GM19025 (cell line): ENCODE measurements around the gene DLGAP1.

Source experiments
- ATAC-seq: cut with Tn5 transposase; IDR thresholded peaks from one replicate; pipeline ENCODE4 v1.9.1; 2021; ENCODE audit warnings: mild to moderate bottlenecking, low read depth, moderate library complexity; ENCODE audit not compliant: unreplicated experiment

The DLGAP1 gene

DNA sequence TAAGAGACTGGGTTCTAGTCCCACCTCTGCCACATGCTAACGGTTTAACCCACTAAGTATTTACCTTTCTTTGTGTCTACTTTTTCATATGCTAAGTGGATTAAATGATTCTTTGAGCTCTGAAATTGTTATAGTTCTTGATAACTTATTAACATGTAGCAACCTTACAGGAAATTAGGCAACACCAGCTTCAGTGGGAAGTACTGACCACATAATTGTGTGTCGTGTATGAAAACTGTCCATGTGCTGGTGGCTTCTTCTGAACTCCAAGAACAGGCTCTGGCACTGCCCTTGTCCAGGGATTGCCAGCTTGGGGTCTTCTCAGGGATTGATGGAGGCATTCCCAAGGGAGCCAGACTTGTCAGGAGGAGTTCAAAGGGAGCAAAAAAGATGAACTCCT is 577.4 kb downstream of the DLGAP1 start:
- ATAC-seq: no peak

DNA sequence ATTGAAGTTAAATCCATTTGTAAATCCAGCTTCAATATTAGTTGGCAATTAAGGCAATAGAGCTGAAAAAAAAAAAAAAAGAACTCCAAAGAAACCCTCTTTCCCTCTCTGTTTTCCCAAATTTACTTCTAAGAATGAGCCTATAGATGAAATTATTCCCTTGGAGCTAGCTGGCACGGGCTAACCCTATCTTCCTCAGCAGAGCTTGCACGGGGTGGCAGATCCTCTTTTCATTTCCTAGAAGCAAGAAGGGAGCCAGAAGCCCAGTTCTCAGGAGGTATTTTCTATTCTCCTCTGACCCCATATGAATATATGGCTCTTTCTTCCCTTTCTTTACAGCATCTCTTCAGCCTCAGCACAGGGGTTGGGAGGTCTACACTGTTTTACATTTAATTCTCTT is 579.1 kb downstream of the DLGAP1 start:
- no peak for ATAC-seq

DNA sequence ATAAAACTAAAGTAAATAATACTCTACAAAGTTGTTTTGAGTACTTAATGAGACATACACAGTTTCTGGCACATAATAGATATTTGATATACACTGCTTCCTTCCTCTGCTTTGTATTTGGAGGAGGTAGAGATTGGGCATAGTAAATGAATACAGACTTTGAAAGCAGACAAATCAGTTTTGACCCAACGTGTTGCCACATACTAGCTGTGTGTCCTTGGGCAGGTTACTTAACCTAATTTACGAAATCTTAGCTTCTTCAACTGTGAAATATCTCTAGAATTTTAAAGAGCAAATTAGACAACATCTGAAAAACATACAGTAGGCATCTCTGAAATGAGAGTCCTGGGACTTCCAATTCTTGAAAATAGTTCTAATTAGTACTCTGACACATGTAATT is 579.7 kb downstream of the DLGAP1 start:
- ATAC-seq: no peak

DNA sequence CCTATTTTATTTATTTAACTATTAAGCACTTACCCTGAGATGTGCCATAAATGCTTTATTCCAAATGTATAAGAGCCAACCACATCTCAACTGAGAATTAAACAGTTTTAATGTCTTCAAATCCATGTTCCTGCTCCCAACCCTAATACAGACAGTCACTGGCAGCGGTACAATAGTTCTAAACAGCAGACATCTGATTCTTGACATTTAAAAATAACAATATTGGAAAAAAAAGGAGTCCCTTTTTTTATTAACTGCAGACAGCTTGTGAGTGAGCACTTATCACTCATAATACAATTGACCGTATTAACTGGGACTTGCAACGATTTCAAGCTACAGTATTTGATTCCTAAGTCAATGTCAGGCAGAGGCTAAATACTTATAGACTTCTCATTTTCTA is 580.5 kb downstream of the DLGAP1 start:
- ATAC-seq: no peak

DNA sequence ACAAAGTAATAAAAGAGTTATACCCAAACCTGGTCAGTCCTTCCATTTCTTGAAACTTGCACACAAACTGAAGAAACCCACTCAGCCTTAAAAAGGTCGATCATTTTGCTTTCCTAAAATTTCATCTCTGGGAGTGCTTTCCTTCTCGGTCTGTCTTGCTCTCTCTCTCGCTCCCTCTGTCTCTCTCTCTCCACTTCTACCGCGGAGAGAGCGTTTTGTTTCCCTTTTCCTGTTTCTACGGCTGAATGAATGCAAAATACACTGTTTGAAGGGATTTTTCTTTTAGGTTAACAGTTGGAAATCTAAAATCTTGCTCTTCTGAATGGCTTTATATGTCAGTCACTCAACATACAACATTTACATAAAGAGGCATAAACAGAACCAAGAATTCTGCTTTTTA is 581.0 kb downstream of the DLGAP1 start:
- ATAC-seq: no peak

DNA sequence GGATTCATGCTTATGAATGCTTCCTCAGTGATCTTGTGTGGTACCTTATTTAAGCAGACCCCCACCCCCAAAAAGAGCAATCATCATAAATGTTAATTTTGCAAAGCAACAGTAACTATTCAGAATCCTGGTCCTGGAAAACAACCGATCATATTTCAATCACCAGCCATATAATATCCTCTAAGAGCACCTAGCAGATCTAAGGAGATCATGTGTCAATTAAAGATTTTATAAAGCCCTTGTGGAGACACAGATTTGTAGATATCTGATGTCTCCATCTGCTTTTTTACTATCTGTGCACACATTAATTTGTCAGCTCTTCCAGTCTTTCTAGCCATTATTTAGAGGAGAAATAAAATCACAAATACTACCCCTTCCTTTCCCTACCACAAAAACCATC is 581.4 kb downstream of the DLGAP1 start:
- no peak for ATAC-seq

DNA sequence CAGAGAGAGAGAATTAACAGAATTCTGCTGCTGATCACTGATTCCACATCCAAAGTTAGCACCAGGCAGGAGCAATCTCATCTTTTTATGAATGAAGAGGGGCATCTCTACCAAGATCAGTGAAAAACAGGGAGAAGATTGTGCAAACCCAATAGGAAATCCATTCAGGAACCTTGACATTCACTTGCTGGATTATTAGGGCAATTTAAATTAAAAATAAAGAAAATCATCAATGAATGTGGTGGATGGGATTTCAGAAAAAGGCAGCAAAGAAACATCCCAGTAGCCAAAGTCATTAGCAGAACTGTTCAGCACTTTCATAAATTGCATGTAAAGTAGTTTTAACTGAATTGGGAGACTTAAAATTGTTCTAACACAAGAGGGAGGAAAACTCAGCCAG is 581.9 kb downstream of the DLGAP1 start:
- no peak for ATAC-seq

DNA sequence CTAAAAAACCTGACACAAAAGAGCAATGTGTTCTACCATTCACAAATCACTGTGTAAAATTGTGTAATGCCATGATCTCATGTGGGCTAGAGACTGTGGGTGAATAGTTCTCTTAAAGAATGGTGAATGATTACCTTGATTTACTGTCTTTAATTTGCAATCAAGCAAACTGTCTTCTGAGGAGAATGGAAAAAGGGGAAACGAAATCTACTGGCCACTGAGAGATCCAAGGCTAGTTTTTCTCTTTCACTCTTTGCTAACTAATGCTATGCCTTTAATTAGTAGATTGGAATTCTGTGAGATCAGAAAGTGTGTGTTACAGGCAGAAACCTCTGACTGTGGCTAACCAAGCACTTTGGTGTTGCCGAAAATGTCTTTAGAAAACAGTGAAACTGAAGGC is 582.5 kb downstream of the DLGAP1 start:
- no peak for ATAC-seq

DNA sequence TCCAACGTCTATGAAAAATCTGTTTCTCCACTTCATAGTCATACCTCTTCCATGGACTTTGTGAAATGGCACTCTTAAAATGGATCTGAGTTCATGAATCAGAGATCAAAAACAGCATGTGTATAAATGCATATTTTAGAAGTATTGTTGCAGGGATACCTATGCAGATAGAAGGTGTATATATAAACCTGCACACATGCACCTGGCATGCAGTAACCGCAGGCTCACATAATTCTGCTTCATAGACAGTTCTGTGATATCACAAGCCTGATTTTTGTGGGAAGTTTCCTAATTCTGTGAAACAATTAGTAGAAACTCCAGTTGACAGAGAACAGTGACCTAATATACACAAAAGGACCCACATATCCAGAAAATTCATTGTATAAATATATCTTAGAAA is 583.4 kb downstream of the DLGAP1 start:
- no peak for ATAC-seq

DNA sequence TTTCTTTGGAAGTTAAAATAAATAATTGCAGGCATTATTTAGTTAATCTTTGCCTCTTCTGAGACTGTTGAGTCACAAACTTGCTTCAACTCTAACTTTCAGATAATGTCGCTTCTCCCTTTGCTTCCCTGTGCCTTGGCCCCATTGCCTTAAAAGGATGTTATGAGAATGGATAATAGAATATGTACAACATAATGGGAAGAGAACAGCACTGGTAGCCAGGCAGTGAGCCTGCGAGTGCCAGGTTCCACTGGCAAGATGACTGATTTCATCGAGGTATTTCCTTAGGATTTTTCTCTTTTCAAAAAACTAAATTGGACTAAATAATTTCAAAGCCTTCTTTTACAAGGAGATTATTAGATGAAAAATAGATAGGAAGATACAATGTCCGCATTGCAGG is 584.2 kb downstream of the DLGAP1 start:
- ATAC-seq: no peak

DNA sequence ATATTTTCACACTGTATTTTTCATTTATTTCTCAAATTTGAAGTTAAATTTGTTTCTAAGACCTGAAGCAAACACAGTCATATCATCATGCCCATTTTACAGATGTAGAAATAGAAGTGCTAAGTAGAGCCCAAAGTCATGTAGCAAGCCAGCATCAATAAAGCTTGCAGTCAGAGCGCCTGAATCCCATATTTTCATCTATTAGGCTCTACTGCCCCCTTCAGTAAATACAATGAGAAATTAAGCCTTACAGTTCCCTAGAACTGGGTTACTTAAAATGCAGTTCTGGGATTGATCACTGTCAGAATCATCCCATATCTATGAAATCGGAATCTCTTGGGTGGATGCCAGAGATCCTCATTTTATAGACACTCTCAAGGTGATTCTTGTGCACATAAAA is 585.3 kb downstream of the DLGAP1 start:
- no peak for ATAC-seq

DNA sequence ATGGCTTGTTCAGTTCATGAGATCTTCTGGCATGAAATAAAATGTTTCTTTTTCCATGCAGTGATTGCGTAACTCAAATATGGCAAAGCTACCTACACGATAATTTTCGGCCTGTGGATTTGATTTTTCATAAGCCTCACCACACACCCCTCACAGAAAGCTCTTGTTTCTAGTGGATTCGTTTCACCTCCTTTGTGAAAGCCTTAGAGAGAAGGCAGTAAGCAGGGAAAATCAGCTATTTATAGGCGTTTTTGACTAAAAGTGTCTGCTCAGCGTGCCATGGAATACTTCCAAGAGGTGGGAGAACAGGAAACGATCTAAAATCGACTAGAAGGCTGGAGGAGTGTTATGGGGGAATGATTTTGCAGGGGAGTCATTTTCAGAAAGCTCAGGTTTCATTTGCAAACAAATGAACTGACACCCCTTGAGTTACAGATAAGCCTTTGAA is 587.2 kb downstream of the DLGAP1 start:
- no peak for ATAC-seq

DNA sequence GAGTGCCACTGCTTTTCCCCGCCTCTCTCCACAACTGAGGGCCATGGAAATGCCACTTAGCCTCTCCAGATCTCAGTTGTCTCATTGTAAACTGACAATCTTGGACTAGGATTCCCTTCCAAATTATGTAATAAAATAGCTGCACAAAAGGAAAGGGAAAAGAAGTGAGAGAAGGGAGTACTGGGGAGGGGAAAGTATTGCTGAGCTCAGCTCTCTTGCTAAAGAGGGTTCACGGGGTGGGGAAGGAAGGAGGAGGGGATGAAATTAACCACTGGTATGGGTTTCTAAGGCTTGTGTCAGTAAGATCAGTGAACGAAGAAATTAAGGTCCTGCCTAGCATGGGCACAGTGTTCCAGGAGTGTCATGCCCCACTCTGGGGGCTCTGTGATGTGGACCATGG is 587.9 kb downstream of the DLGAP1 start:
- ATAC-seq: no peak

DNA sequence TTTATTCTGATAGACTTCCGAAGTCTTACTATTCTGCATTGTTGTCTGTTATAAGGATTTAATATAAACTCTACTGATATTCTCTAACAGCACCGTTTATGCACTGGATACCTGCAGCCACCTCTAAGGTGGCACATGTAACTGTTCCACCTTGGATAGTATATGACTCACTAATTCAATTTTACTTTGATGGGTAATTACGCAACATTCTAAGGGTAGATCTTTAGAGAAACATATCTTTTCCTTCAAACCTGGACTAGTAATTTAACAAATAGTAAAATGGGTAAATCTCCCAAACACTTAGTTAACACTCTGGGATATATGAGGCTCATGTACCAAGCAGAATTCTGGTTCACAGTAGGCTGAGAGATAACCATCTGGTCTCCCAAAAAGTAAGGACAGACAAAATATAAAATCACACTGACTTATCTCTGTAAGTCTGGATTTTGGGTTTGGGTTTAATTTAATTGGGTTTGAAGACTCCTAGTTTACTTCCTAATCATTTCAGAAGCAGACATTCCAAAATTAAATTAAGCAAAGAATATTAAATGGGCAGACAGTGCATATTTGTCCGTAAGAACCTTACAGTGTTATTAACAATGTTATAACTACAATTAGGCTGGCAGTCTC is 590.3 kb downstream of the DLGAP1 start:
- no peak for ATAC-seq

DNA sequence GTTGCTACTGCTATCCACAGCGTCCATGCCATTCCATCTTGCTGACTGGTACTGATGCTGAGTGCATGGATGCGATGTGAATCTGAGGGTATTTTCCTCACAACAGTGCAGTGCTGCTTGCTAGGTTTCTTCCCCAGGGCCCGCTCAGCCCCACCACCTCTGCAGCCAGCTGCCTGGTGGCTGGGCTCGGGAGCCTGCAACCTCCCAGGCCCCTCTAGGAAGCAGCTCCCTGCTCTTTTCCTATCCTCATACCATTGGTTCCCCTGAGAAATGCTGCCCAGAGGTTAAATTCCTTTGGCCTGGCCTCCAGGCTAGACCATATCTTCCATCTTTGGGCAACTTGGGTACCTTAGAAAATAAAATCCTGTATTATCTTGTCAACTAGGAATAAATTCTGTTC is 591.5 kb downstream of the DLGAP1 start:
- no peak for ATAC-seq

DNA sequence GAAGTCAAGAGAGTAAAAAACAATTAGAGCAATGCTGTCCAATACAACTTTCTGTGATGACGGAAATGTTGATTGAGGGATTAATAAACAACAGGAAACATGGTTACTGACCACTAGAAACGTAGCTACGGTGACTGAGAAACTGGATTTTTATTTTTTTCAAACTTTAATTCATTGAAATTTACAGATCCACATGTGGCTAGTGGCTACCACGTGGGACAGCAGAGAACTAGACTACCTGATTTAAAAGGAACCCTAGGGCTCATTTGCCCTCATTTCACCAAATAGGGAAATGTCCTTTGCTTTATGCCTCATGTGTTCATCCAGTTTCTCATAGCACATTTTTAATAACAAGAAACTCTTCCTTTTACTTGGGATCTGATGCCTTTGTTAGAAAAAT is 592.1 kb downstream of the DLGAP1 start:
- no peak for ATAC-seq

DNA sequence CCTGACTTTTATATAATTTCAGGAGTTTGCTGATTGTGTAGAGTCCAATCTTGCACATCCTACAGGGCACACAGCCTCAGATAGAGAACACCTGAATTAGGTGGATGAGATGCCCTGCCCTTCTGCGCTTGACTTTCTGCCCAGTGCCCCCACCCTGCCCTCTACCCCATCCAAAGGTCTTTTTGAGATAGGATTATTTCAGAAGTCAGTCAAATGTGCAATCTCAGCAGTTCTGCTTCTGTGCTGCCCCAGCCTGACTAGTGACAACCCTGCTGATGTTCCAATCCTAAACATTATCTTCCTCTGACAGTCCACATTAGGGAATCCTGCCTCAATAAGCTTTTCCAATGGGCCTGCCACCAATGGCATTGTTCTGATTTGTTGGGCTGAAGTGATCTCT is 593.6 kb downstream of the DLGAP1 start:
- ATAC-seq: no peak

DNA sequence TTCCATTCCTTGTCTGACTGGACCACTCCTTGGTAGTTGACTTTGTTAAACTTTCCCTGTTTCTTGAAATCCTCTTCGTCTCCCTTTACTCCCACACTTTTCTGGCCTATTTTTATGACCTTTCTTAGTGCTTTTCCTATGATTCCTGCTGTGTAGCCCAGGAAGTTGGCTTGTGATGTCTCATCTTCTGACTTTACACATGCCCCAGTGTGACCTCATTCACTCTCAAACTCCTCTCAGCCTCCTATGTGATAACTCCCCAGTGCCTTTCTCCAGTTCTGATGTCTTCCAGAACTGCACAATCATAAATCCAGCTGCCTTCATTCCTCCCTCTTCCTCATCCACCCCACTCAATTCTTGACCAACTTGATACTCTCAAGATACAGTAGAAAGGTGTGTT is 597.6 kb downstream of the DLGAP1 start:
- no peak for ATAC-seq

DNA sequence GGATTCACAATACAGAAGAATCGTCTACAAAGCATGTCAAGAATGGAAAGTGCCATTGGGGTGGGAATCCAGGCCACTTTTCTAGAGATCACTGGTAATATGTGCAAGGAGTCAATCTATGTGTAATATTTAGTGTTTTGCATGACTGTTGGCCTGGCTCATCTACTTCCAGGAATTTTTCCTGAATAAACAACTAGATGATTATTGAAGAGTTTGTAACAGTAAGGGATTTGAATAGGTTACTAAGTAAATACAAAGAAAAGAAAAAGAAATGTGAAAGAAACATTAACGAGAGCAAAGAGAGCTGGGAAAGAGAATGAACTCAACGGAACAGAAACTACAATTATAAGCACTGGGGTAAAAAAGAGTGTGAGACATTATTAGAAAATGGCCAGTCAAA is 599.1 kb downstream of the DLGAP1 start:
- ATAC-seq: no peak

DNA sequence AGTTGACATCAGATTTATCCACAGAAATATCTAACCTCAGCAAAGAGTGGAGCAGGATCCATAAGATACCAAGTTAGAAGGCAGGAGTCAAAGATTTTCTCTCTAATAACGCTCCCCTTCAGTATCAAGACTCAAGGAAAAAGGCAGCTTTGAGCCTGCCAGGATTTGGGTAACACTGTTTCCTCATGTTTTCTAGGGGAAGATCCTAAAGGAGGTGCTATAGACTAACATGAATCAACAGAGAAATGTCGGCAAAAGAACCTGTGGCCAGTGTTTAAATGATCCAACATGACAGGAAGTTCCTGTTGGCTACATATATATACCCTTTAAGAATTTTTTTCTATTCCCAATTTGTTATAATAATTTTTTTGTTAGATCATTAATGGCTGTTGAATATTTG is 602.8 kb downstream of the DLGAP1 start:
- no peak for ATAC-seq

DNA sequence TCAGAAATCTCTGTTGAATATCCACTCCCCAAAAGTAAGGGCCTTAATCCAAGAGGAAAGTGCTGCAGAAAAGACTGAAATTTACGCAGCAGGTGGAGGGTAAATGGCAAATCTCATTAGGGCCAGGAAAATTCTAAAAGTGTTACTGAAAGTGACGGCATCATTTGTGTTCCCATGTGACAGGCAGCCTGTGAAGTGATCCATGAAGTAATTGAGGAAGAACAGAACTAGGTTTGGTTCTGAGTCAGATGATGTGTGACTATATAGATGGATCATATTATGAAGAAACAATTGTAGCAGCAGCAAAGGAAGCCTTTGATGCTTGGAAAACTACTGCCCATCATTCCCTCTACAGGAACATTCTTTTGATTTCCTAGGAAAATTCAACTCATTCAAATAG is 603.9 kb downstream of the DLGAP1 start:
- ATAC-seq: no peak

DNA sequence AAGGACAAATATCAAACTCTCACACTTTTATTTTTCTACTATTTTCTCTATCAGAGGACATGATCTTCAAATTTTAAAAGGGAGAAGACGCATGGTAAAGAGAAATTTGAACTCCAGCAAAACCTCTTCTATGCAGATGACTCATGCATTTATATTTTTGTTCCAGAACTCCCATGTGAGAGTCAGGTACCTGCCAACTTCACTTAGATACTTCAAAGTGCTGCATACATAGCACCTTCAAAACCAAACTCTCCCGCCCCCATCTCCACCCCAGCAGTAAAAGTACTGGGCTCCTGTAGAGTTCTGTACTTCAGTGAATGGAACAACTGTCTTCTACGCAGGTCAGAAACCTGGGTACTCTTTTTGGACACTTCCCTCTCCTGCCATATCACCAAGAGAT is 606.8 kb downstream of the DLGAP1 start:
- ATAC-seq: no peak

DNA sequence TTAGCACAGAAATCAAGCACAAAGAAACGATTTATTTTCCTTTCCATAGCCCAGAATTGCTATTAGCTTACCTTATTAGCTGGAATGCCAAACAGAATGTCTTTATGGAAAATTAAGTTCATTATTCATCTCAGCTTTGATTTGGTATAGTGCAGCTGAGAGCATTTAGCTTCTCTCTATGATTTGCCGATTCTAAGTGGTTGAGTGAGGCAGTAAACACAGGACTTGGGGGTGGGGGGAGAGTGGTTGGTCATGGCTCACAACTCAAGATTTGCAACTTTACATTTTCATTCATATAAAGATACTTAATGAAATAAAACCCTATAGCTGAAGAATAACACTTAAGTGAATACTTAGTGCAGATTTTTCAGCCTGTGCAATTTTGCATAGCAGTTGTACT is 609.9 kb downstream of the DLGAP1 start:
- no peak for ATAC-seq
